B cell (primary cell): ENCODE measurements around the gene METTL25. TPM values are rescaled to one million over a fixed set of nuclear protein-coding genes. Genes with fewer than 3 reads are reported as not detected.

Experiments
- ATAC-seq: fragments of 200-7000 bp; cut with Tn5 transposase; one replicate; pipeline ENCODE4 v1.10.0; 2021; ENCODE audit warnings: low read depth, mild to moderate bottlenecking, moderate number of reproducible peaks, moderate library complexity
- CTCF ChIA-PET: fragments of 350-600 bp; sonication (Branson Sonifier 250); formaldehyde crosslinking; loops from one replicate; lab custom pipeline; 2021; ENCODE audit warnings: antibody characterized with exemption, inconsistent platforms; lab: Charles Lee
- POLR2A ChIA-PET: fragments of 350-600 bp; sonication (Branson Sonifier 250); formaldehyde crosslinking; loops from one replicate; lab custom pipeline; 2021; ENCODE audit warnings: antibody characterized with exemption; lab: Charles Lee
- DNase-seq: peaks from one replicate; pipeline ENCODE4 v3.0.0; 2013
- H2AFZ ChIP-seq: 2 replicates; pipeline ENCODE4 v1.6.1; 2012; ENCODE audit warnings: mild to moderate bottlenecking, low read depth, low read length; ENCODE audit not compliant: insufficient read depth, poor library complexity, severe bottlenecking
- H3K27ac ChIP-seq, 2 donors: 1 replicate in 1 of 2; 2 replicates in 1 of 2; pipeline ENCODE4 v1.5.1; 2012 to 2013; ENCODE audit warnings: low read length in 2 of 2, mild to moderate bottlenecking in 2 of 2, moderate library complexity in 1 of 2
- H3K27me3 ChIP-seq, 4 experiments: fragments of 200-600 bp in 1 of 4; sonication (generic) in 1 of 4; replicated peaks in 1 of 4; 1 replicate in 2 of 4; 2 replicates in 2 of 4; pipeline versions ENCODE4 v1.6.1 to v1.7.0; 2013 to 2016; ENCODE audit warnings: low read length in 3 of 4, mild to moderate bottlenecking in 2 of 4, mixed read lengths in 1 of 4, moderate library complexity in 1 of 4; ENCODE audit not compliant: insufficient read depth in 4 of 4, control insufficient read depth in 3 of 4; ENCODE audit errors: control extremely low read depth in 1 of 4
- H3K36me3 ChIP-seq, 2 experiments: replicated peaks in 1 of 2; 1 replicate in 1 of 2; 2 replicates in 1 of 2; pipeline versions ENCODE4 v1.6.1 to v1.7.1; 2013; ENCODE audit warnings: low read length in 1 of 2; ENCODE audit not compliant: insufficient read depth in 2 of 2, control insufficient read depth in 1 of 2; ENCODE audit errors: control extremely low read depth in 1 of 2, extremely low read depth in 1 of 2
- H3K4me1 ChIP-seq, 2 donors: fragments of 200-600 bp in 1 of 2; sonication (generic) in 1 of 2; 1 replicate in 1 of 2; 2 replicates in 1 of 2; pipeline versions ENCODE4 v1.5.1 to v1.6.1; 2013 to 2017; ENCODE audit warnings: low read length in 2 of 2; ENCODE audit not compliant: control insufficient read depth in 2 of 2, insufficient read depth in 2 of 2
- H3K4me2 ChIP-seq: replicated peaks from 2 replicates; pipeline ENCODE3; 2012; ENCODE audit warnings: mild to moderate bottlenecking, low read depth, low read length; ENCODE audit not compliant: poor library complexity, severe bottlenecking
- H3K4me3 ChIP-seq, 5 experiments: fragments of 200-600 bp in 1 of 5; sonication (generic) in 1 of 5; 1 replicate in 3 of 5; 2 replicates in 2 of 5; pipeline versions ENCODE4 v1.5.1 to v1.7.0; 2011 to 2016; ENCODE audit warnings: low read length in 4 of 5, mild to moderate bottlenecking in 4 of 5, low read depth in 2 of 5, control low read depth in 1 of 5, moderate library complexity in 1 of 5; ENCODE audit not compliant: insufficient read depth in 1 of 5; ENCODE audit errors: control extremely low read depth in 1 of 5, extremely low read depth in 1 of 5
- H3K79me2 ChIP-seq: fragments of 200-600 bp; sonication (generic); one replicate; pipeline ENCODE4 v1.6.0; 2016; ENCODE audit warnings: low read length; ENCODE audit not compliant: control insufficient read depth, insufficient read depth
- H3K9ac ChIP-seq: fragments of 200-600 bp; sonication (generic); 2 replicates; pipeline ENCODE4 v1.6.1; 2017; ENCODE audit warnings: mild to moderate bottlenecking, low read length, moderate library complexity
- H3K9me3 ChIP-seq, 3 donors: one replicate each; pipeline versions ENCODE4 v1.6.1 to v1.7.1; 2013; ENCODE audit warnings: low read length in 2 of 3; ENCODE audit not compliant: control insufficient read depth in 2 of 3, insufficient read depth in 1 of 3; ENCODE audit errors: control extremely low read depth in 1 of 3
- H4K20me1 ChIP-seq: 2 replicates; pipeline ENCODE4 v1.6.0; 2012; ENCODE audit warnings: mild to moderate bottlenecking, low read length; ENCODE audit not compliant: insufficient read depth, control insufficient read depth, poor library complexity, severe bottlenecking
- H3K27ac Mint-ChIP-seq: one replicate; pipeline ENCODE4 v1.8.0; 2021; ENCODE audit warnings: mixed read lengths
- H3K27me3 Mint-ChIP-seq: one replicate; pipeline ENCODE4 v1.8.0; 2021; ENCODE audit warnings: mixed read lengths
- H3K4me1 Mint-ChIP-seq: one replicate; pipeline ENCODE4 v1.8.0; 2021; ENCODE audit warnings: mixed read lengths
- H3K4me3 Mint-ChIP-seq: one replicate; pipeline ENCODE4 v1.8.0; 2021; ENCODE audit warnings: mixed read lengths
- H3K9me3 Mint-ChIP-seq: one replicate; pipeline ENCODE4 v1.8.0; 2022; ENCODE audit warnings: mixed read lengths; ENCODE audit not compliant: insufficient read depth
- CTCF ChIP-seq: fragments of 200-600 bp; IDR thresholded peaks from one replicate; pipeline ENCODE4 v1.8.0; 2022; ENCODE audit warnings: antibody characterized with exemption, mild to moderate bottlenecking
- EZH2 ChIP-seq: IDR thresholded peaks from 2 replicates; pipeline ENCODE4 v1.6.1; 2012; ENCODE audit warnings: borderline replicate concordance, low read depth, mild to moderate bottlenecking, moderate library complexity, low read length; ENCODE audit not compliant: insufficient read depth, poor library complexity, severe bottlenecking
- WGBS: methylation state at CpG from one replicate; pipeline ENCODE4 v1.1.5; 2013; ENCODE audit warnings: missing lambda C conversion rate; ENCODE audit not compliant: insufficient coverage; 5-methylcytosine and 5-hydroxymethylcytosine counted together
- intact Hi-C: fragments of 100-400 bp; cut with micrococcal nuclease; formaldehyde crosslinking; loops from one replicate; pipeline ENCODE4 v1.10.0; 2022
- polyA plus RNA-seq: library from polyadenylated mRNA; depleted of rRNA; stranded (reverse); fragments of >200 nt; gene quantifications from 2 replicates; pipeline ENCODE4 v1.2.3, GENCODE V29; 2012
- total RNA-seq, 2 donors: library from RNA; stranded (reverse); fragments of 120-200 nt in 1 of 2; gene quantifications; 1 replicate in 1 of 2; 2 replicates in 1 of 2; pipeline versions ENCODE4 v1.2.3 to v1.2.4, GENCODE V29; 2013 to 2022

Gene METTL25
- total and polyA plus RNA-seq, 2 donors (not counting 1 experiment from before 2014, with no cell fraction given) = 5.4 to 24.1 TPM

GRCh38 chr12:82456633-82457032, 98.3 kb downstream of the METTL25 start:
- Histone ChIP-seq H3K4me3 (no peak overlapping the region), H3K27me3 (no peaks in the 10 kb centered on the region), H3K79me2 (no peaks in the 10 kb centered on the region), H4K20me1 (no peaks in the 10 kb centered on the region), H3K36me3 (peaks cover 4 to 5% of the 10 kb centered on the region in 2 experiments), H3K4me1 (no peaks in the 10 kb centered on the region), H2AFZ (no peak overlapping the region), H3K9ac (no peak overlapping the region), H3K4me2 (no peak overlapping the region), H3K9me3 (no peaks in the 10 kb centered on the region), H3K27ac (no peak overlapping the region)
- POLR2A ChIA-PET = no interaction called here
- no CpG with 5 or more reads among the region's 2 CpGs for WGBS
- no peak overlapping the region for H3K27ac Mint-ChIP-seq
- H3K9me3 Mint-ChIP-seq = no peaks in the 10 kb centered on the region
- TF ChIP-seq CTCF (no peak), EZH2 (no peak)
- no peak overlapping the region for H3K4me3 Mint-ChIP-seq
- H3K27me3 Mint-ChIP-seq = no peaks in the 10 kb centered on the region
- H3K4me1 Mint-ChIP-seq = no peaks in the 10 kb centered on the region
- intact Hi-C loops = no loop called here
- CTCF ChIA-PET = no interaction called here
- ATAC-seq (no peak), DNase-seq (no peak)

GRCh38 chr12:82458101-82458500, 99.8 kb downstream of the METTL25 start:
- intact Hi-C loops = no loop called here
- TF ChIP-seq CTCF = no peak
- TF ChIP-seq EZH2 = no peak
- Mint-ChIP-seq H3K27ac (no peak overlapping the region), H3K27me3 (no peaks in the 10 kb centered on the region), H3K9me3 (no peaks in the 10 kb centered on the region), H3K4me3 (no peak overlapping the region), H3K4me1 (no peaks in the 10 kb centered on the region)
- Histone ChIP-seq H2AFZ (no peak overlapping the region), H3K27me3 (no peaks in the 10 kb centered on the region), H3K9me3 (no peaks in the 10 kb centered on the region), H3K4me2 (no peak overlapping the region), H4K20me1 (no peaks in the 10 kb centered on the region), H3K4me3 (no peak overlapping the region), H3K36me3 (peaks cover 3 to 5% of the 10 kb centered on the region in 2 experiments), H3K4me1 (no peaks in the 10 kb centered on the region), H3K27ac (no peak overlapping the region), H3K9ac (no peak overlapping the region), H3K79me2 (no peaks in the 10 kb centered on the region)
- POLR2A ChIA-PET = no interaction called here
- WGBS = no CpG with 5 or more reads among the region's 1 CpG
- no peak for ATAC-seq
- no peak for DNase-seq
- CTCF ChIA-PET = no interaction called here
